ENCODE measurements around the gene CCN2. TPM values are rescaled to one million over a fixed set of nuclear protein-coding genes. Genes with fewer than 3 reads are reported as not detected.
"Not testable (repeated sequence)": the region's sequence is repeated elsewhere in the genome, so short reads cannot be mapped to it uniquely, and the experiment has no call there.

The CCN2 gene
- total RNA-seq, 1 donor from 2014 or later: not detected

DNA sequence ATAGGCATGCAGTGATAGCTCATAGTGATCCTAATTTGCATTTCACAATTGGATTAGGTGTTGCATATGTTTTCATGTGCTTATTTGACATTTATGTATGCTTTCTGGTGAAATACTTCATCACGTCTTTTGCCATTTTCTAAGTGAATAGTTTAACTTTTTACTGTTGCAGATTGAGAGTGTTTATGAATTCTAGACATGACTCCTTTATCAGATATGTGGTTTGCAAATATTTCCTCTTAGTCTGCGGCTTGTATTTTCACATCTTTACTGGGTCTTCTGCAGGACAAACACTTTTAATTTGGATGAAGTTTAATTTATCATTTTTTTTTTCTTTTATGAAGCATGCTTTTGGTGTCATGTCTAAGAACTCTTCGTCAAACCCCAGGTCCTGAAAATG lies 39.2 kb downstream of the CCN2 start:
- intact Hi-C loops (cut with micrococcal nuclease): loop anchor here (2.0 to 10.0 kb wide), 3 partner anchors 393 to 717 kb away; no protein-coding TSS in a partner anchor

DNA sequence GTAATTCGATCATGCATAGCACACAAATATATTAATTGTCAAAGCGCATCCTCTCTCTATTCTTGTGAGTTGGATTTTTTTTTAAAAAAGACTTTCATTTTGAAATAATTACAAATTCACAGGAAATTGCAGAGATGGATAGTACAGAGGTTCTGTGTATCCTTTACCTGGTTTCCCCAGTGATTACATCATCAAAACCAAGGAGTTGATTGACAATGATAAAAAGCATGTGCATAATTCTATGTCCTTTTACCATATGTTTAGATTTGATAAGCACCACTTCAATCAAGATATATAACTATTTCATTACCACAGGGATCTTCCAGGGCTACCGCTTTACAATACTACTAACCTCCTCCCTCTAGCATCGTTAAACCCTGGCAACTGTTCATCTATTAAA lies 40.2 kb downstream of the CCN2 start:
- intact Hi-C loops (cut with micrococcal nuclease): loop anchor here (1.0 to 10.0 kb wide), 6 partner anchors 129 to 1026 kb away; partner anchors contain the start of gene MED23

DNA sequence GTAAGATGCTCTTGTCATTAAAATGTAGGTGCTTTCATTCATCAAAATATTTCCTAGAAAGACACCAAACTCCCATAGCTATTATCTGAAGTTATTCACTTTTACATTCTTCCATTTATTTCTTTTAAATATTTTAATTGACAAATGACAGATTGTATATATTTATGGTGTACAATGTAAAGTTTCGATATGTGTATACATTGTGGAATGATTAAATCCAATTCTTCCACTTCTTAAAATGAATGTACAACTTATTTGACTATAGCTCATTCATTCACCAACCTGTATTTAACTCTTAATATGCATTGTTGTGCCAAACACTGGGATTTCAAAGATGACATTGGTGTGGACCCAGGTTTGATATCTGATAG lies 41.0 kb downstream of the CCN2 start:
- intact Hi-C loops (cut with micrococcal nuclease): loop anchor here (1.0 to 10.0 kb wide), 6 partner anchors 128 to 1025 kb away; partner anchors contain the start of gene MED23

DNA sequence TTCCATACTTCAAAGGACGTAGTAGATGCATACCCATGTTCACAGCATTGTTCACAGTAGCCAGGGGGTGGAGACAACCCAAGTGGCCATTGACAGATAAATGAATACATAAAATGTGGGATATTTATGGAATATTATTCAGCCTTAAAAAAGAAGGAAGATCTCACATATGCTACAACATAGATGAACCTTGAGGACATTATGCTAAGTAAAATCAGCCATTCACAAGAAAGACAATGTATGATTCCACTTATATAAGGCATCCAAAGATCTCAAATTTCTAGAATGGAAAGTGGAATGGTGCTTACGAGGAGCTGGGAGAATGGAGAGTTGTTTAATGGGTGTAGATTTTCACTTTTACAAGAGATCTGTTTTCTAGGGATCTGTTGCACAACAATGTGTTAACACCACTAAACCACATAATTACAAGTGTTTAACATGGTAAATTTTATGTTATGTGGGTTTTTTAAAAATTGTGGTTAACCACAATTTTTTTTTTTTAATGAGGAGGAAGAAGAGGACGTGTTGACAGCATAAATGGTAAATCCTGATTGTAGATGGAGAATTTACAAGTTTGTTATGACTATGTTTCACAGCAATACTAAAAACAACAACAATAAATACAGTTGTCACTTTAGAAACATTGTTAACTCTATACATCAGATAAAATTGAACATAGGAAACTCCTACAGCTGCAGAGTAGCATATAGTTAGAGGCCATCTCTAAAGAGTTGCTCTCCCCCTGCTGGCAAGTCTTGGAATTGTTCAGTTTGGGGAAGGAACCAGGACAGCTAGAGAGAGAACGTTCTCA lies 41.6 kb downstream of the CCN2 start:
- intact Hi-C loops (cut with micrococcal nuclease): loop anchor here (1.0 to 10.0 kb wide), 6 partner anchors 127 to 1024 kb away; partner anchors contain the start of gene MED23

DNA sequence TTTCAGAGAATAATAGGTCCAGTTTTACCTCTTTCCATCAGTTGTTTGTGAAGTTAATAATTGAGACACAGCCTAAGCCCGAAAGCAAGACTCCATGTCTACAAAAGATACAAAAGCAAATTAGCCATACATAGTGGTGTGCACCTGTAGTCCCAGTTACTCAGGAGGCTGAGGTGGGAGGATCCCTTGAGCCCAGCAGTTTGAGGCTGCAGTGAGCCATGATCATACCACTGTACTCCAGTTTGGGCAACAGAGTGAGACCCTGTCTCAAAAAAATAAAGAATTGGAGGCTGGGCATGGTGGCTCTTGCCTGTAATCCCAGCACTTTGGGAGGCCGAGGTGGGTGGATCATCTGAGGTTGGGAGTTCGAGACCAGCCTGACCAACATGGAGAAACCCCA lies 42.4 kb downstream of the CCN2 start:
- intact Hi-C loops (cut with micrococcal nuclease): not testable (repeated sequence)

DNA sequence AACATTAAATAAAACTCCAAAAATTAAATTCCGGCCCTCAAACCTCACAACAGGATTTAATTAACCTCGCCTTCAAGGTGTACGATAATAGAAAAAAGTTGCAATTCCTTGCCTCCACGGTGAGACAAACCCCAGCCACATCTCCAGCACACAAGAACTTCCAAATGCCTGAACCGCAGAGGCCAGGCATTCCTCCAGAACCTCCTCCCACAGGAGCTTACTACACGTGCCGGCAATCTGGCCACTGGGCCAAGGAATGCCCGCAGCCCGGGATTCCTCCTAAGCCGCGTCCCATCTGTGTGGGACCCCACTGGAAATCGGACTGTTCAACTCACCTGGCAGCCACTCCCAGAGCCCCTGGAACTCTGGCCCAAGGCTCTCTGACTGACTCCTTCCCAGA lies 47.4 kb downstream of the CCN2 start:
- intact Hi-C loops (cut with micrococcal nuclease): not testable (repeated sequence)

DNA sequence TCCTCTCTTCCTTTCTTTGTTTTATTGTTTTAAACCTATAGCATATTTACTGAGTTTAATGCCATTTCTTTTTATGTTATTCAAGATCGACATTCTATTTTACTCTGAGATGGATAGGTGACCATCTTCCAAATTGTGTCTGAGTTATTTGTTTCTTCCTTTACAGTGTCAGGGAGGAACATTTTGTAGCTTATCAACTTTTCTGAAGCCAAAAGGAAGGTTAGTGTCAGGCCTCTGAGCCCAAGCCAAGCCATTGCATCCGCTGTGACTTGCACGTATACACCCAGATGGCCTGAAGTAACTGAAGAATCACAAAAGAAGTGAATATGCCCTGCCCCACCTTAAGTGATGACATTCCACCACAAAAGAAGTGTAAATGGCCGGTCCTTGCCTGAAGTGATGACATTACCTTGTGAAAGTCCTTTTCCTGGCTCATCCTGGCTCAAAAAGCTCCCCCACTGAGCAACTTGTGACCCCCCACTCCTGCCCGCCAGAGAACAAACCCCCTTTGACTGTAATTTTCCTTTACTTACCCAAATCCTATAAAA lies 49.8 kb downstream of the CCN2 start:
- intact Hi-C loops (cut with micrococcal nuclease): not testable (repeated sequence)

DNA sequence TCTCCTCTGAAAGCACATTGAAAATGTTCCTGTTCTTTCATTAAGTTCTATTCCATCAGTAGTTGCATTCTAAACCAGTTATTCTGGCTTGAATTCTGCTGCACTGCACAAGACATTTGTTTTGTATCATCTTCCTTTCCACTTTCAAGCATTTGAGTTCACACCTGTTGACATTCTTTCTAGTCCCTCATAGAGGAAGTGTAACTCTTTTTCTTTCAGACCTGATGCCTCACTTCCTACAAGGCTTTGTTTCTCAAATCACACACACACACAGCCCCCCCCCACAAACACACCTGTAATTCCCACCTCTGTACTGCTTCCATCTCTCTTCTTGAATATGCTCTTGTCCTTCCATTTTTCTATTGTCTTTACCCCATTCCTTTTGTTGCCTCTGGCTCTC lies 50.9 kb downstream of the CCN2 start:
- intact Hi-C loops (cut with micrococcal nuclease): no loop called here

DNA sequence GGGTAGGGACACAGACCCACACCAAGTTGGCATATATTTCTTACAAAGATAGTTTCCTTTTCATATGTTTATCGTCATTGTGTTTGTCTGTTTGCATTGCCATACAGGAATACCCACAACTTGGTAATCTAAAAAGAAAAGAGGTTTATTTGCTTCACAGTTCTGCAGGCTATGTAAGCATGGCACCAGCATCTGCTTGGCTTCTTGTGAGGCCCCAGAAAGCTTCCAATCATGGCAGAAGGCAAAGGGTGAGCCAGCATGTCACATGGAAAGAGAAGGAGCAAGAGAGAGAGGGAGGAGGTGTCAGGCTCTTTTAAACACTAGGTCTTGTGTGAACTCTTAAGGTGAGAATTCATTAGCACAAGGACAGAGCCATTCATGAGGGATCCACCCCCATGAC lies 52.5 kb downstream of the CCN2 start:
- intact Hi-C loops (cut with micrococcal nuclease): no loop called here

Other genes with a start within 250 kb of the CCN2 start
- not detected in 2 replicates for gene OR2A4, start 250.0 kb downstream of the CCN2 start, total RNA-seq
- not detected in 2 replicates for gene CTAGE9, start 240.4 kb downstream of the CCN2 start, total RNA-seq
- 0.24 and 0.27 TPM in 2 replicates for gene ENPP1, start 143.4 kb downstream of the CCN2 start, total RNA-seq